ENCODE data around the gene NGEF.

The NGEF gene

GRCh38 chr2:232927032-232927792 is 85.8 kb downstream of the NGEF start:
- Histone ChIP-seq H3K27ac (ENCODE audit: low read length) (no peak overlapping the region), H3K4me3 (ENCODE audit: low read depth in 1 of 2, low read length in 2 of 2) (no peak overlapping the region)
- no peak for DNase-seq

DNA sequence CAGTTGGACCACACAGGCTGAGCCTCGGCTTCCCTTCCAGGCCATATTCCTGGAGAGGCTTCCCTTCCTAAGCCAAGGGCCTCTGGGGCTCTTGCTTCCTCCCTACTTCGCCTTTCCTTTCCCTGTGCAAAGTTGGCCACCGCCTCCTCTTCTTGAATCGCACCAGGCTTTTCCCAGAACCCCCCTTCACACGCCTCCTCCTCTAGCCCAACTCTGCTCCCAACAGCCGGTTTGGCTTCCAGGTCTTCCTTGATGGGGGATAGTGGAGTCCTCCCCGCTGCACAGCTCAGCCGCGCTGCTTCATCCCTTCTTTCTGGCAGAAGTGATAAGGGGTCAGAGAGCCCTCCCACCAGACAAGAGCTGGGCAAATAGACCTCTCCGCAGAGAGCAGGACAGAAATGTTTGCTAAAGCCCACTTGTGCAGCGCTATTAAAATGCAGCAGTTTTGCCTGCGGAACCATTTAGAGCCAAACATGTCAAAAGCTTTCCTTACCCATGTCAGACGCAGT is 86.6 kb downstream of the NGEF start:
- ATAC-seq (ENCODE audit: insufficient read depth, low read depth) (no peak), DNase-seq (no peak)
- no peaks in the 10 kb centered on the region for H3K79me2 ChIP-seq (ENCODE audit: insufficient read depth, low read length)
- no peaks in the 10 kb centered on the region for H3K4me1 ChIP-seq (ENCODE audit: insufficient read depth, low read length)
- H4K20me1 ChIP-seq (ENCODE audit: insufficient read depth, low read length), result no peaks in the 10 kb centered on the region
- H2AFZ ChIP-seq (ENCODE audit: low read depth, low read length), result no peak overlapping the region
- no peaks in the 10 kb centered on the region for H3K27me3 ChIP-seq (ENCODE audit: insufficient read depth, low read length, poor library complexity)
- no peak overlapping the region for H3K9ac ChIP-seq (ENCODE audit: low read depth, low read length)
- H3K36me3 ChIP-seq (ENCODE audit: insufficient read depth, low read length), result no peaks in the 10 kb centered on the region
- H3K27ac ChIP-seq (ENCODE audit: low read length), result no peak overlapping the region
- no peaks in the 10 kb centered on the region for H3K9me3 ChIP-seq (ENCODE audit: insufficient read depth, low read length, severe bottlenecking)
- H3K4me2 ChIP-seq (ENCODE audit: insufficient read depth, low read length), result no peak overlapping the region
- H3K4me3 ChIP-seq (ENCODE audit: low read depth in 1 of 2, low read length in 2 of 2), result no peak overlapping the region
- TF ChIP-seq CTCF (IDR thresholded peaks at IDR 0.05; ENCODE audit: borderline replicate concordance, extremely low read depth, low read length, poor library complexity, severe bottlenecking), result no peak
- TF ChIP-seq EZH2 (IDR thresholded peaks at IDR 0.05; ENCODE audit: borderline replicate concordance, low read depth, low read length, severe bottlenecking), result no peak

More at GRCh38 chr2:232927032-232927792, 85.8 kb downstream of the NGEF start:
- Histone ChIP-seq H2AFZ (ENCODE audit: low read depth, low read length) (no peak overlapping the region), H3K9ac (ENCODE audit: low read depth, low read length) (no peak overlapping the region), H3K9me3 (ENCODE audit: insufficient read depth, low read length, severe bottlenecking) (no peaks in the 10 kb centered on the region), H4K20me1 (ENCODE audit: insufficient read depth, low read length) (no peaks in the 10 kb centered on the region), H3K79me2 (ENCODE audit: insufficient read depth, low read length) (no peaks in the 10 kb centered on the region), H3K4me1 (ENCODE audit: insufficient read depth, low read length) (no peaks in the 10 kb centered on the region), H3K4me2 (ENCODE audit: insufficient read depth, low read length) (no peak overlapping the region), H3K27me3 (ENCODE audit: insufficient read depth, low read length, poor library complexity) (no peaks in the 10 kb centered on the region), H3K36me3 (ENCODE audit: insufficient read depth, low read length) (no peaks in the 10 kb centered on the region)
- ATAC-seq (ENCODE audit: insufficient read depth, low read depth), result no peak
- TF ChIP-seq EZH2 (IDR thresholded peaks at IDR 0.05; ENCODE audit: borderline replicate concordance, low read depth, low read length, severe bottlenecking), result no peak

- no peak for ATAC-seq (ENCODE audit: insufficient read depth, low read depth)
- H3K79me2 ChIP-seq (ENCODE audit: insufficient read depth, low read length), result no peaks in the 10 kb centered on the region
- DNase-seq, result no peak
Measured at GRCh38 chr2:232925821-232926156, 87.3 kb downstream of the NGEF start.

More at GRCh38 chr2:232925821-232926156, 87.3 kb downstream of the NGEF start:
- H3K9ac ChIP-seq (ENCODE audit: low read depth, low read length), result no peak overlapping the region
- no peaks in the 10 kb centered on the region for H4K20me1 ChIP-seq (ENCODE audit: insufficient read depth, low read length)
- no peak overlapping the region for H3K27ac ChIP-seq (ENCODE audit: low read length)
- H3K4me1 ChIP-seq (ENCODE audit: insufficient read depth, low read length), result no peaks in the 10 kb centered on the region
- H3K27me3 ChIP-seq (ENCODE audit: insufficient read depth, low read length, poor library complexity), result no peaks in the 10 kb centered on the region
- no peaks in the 10 kb centered on the region for H3K36me3 ChIP-seq (ENCODE audit: insufficient read depth, low read length)
- no peak overlapping the region for H3K4me3 ChIP-seq (ENCODE audit: low read depth in 1 of 2, low read length in 2 of 2)
- no peaks in the 10 kb centered on the region for H3K9me3 ChIP-seq (ENCODE audit: insufficient read depth, low read length, severe bottlenecking)
- H3K4me2 ChIP-seq (ENCODE audit: insufficient read depth, low read length), result no peak overlapping the region
- TF ChIP-seq CTCF (IDR thresholded peaks at IDR 0.05; ENCODE audit: borderline replicate concordance, extremely low read depth, low read length, poor library complexity, severe bottlenecking) (no peak), EZH2 (IDR thresholded peaks at IDR 0.05; ENCODE audit: borderline replicate concordance, low read depth, low read length, severe bottlenecking) (no peak)
- no peak overlapping the region for H2AFZ ChIP-seq (ENCODE audit: low read depth, low read length)
